ENCODE data around the gene H2AZ2.
"Not testable (repeated sequence)": the region's sequence is repeated elsewhere in the genome, so short reads cannot be mapped to it uniquely, and the experiment has no call there.

DNA sequence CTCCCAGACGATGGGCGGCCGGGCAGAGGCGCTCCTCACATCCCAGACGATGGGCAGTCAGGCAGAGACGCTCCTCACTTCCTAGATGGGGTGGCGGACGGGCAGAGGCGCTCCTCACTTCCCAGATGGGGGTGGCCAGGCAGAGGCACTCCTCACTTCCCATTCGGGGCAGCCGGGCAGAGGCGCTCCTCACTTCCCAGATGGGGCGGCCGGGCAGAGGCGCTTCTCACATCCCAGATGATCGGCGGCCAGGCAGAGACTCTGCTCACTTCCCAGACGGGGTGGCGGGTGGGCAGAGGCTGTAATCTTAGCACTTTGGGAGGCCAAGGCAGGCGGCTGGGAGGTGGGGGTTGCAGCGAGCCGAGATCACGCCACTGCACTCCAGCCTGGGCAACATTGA, 24.0 kb upstream of the H2AZ2 start:
- TF ChIP-seq, protein P1, sequence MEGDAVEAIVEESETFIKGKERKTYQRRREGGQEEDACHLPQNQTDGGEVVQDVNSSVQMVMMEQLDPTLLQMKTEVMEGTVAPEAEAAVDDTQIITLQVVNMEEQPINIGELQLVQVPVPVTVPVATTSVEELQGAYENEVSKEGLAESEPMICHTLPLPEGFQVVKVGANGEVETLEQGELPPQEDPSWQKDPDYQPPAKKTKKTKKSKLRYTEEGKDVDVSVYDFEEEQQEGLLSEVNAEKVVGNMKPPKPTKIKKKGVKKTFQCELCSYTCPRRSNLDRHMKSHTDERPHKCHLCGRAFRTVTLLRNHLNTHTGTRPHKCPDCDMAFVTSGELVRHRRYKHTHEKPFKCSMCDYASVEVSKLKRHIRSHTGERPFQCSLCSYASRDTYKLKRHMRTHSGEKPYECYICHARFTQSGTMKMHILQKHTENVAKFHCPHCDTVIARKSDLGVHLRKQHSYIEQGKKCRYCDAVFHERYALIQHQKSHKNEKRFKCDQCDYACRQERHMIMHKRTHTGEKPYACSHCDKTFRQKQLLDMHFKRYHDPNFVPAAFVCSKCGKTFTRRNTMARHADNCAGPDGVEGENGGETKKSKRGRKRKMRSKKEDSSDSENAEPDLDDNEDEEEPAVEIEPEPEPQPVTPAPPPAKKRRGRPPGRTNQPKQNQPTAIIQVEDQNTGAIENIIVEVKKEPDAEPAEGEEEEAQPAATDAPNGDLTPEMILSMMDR (IDR thresholded peaks at IDR 0.05), result not testable (repeated sequence)
- not testable (repeated sequence) for TF ChIP-seq POLR2A, EP300, POLR2AphosphoS5 (IDR thresholded peaks at IDR 0.05)

Data from suprapubic skin (tissue), 4 donors.